ENCODE measurements around the gene SMYD5. TPM values are rescaled to one million over a fixed set of nuclear protein-coding genes. Genes with fewer than 3 reads are reported as not detected.
A peak's percentile ranks its signal among the peaks of the same experiment; 100 is the strongest.
"Not testable (repeated sequence)": the region's sequence is repeated elsewhere in the genome, so short reads cannot be mapped to it uniquely, and the experiment has no call there.

Gene SMYD5
- 6.0 TPM for total RNA-seq

DNA sequence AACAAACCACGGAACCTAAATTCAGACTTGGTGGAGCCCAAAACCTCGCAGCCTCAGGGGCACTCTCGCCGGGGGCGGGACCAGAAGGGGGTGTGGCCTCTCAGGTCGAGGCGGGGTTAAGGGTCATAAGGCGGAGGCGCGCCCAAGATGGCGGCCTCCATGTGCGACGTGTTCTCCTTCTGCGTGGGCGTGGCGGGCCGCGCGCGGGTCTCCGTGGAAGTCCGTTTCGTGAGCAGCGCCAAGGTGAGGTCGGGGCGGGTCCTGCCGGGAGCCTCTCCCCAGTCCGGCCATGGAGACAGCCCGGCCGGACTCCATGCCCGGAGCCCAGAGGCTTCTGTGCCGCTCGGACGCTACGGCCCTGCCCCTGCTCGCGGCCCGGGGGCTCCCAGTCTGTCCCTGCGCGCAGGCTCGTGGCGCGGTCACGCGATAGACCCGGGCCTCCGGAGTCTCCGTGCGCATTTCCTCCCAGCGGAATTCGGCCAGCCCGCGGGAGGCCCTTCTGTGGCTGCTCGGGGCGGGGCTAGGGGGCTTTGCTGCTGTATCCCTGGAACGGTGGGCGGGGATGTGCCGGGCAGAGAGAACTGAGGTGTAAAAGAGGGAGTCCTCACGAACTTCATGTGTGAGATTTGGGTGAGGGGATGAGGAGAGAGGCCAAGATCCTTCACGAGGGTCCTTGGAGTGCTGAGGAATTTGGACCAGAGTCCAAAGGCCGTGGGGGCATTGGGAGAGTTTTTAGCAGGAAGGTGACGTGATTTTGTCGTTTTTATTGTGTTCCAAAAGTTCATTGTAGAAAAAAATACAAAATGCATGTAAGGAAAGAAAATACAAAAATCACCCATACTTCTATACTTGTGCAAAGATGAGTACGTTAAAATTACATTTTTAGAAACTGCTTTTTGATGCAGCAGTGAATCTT is at the start of gene SMYD5:
Gene SMYD5 (plus strand): TSS at position 126 of the 916 bp plus-strand sequence. CDS start 22 bp downstream, at position 148.
- peak; percentile 88 for DNase-seq (ENCODE audit: low spot score)
- peak; percentile 94 for ATAC-seq

DNA sequence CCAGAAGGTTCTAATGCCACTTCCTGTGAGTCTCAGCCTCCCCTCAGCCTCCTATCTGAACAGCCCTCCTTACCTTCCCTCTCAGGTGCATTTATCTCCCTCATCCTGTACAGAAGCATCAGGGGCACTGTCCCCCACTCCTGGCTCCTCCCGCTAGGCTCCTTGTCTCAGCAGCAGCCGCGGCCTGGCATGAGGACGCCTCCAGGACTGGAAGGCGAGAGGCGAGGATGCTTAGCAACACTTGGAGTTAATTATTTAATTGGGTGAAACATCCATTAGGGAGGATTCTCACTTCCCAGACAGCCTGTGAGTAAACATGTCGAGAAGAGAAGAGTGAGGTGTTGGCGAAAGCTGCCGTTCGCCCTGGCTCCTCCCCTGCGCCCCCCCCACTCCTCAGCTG is 48.1 kb upstream of the SMYD5 start:
- not testable (repeated sequence) for DNase-seq (ENCODE audit: low spot score); ATAC-seq

DNA sequence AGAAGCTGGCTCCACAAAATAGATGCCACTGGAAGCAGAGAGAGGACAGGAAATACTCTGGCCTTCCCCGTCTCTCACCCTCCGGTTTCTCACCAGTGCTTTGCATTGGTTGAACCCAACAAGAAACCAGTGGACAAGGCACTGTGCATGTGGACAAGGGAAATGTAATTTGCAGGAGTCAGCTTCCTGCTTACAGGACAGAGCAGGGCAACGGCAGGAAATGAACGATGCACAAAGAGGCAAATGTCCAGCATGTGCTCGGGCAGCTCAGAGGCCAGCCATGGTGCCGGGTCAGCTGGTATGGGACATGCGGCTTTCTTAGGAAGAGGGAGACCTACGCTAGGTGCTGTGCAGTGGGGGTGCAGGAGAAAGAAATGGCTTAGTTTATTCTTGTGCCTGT is 47.2 kb upstream of the SMYD5 start:
- not testable (repeated sequence) for DNase-seq (ENCODE audit: low spot score)
- ATAC-seq: peak; percentile 41

DNA sequence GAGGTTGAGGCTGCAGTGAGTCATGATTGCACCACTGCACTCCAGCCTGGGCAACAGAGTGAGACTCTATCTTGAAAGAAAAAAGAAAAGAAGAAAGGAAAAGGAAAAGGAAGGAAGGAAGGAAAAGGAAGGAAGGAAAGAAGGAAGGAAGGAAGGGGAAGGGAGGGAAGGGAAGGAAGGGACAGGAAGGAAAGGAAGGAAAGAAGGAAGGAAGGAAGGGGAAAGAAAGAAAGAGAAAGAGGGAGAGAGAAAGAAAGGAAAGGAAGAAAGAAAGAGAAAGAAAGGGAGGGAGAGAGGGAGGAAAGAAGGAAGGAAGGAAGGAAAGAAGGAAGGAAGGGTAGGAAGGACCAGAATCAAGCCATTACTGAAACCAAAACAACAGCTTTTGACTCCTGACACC is 45.7 kb upstream of the SMYD5 start:
- not testable (repeated sequence) for DNase-seq (ENCODE audit: low spot score); ATAC-seq

DNA sequence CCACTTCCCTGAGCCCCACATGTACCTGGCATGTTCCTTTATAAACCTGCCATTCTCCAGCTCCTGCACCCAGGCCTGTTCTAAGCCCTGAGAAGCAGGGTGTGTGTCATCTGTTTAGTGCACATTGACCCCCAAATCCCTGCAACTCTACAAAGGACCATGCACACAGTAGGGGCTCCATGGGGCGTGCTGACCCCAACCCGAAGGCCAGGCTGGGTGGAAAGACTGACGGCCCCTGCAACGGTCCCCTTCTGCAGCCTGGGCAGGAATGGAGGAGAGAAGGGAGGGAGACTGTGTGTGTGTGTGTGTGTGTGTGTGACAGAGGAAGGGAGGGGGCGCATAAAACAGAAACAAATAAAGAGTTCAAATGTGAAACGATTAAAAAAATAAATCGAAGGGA is 43.7 kb upstream of the SMYD5 start:
- not testable (repeated sequence) for DNase-seq (ENCODE audit: low spot score); ATAC-seq

DNA sequence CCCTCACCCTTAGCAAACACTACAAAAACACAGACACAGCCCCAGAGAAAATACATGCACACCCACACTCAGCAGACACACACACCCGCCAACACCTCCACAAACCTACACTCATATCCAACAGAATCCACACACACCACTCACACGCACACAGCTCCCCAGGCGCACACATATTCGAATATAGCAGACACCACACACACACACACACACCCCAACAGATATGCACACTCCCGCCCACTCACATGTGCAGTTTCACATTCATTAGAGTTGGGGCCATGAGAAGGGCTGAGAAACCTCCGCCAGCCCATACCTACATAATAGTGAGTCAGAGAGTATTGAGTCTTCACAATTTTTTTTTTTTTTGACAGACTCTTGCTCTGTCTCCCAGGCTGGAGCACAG is 41.1 kb upstream of the SMYD5 start:
- DNase-seq (ENCODE audit: low spot score) (no peak), ATAC-seq (no peak)

DNA sequence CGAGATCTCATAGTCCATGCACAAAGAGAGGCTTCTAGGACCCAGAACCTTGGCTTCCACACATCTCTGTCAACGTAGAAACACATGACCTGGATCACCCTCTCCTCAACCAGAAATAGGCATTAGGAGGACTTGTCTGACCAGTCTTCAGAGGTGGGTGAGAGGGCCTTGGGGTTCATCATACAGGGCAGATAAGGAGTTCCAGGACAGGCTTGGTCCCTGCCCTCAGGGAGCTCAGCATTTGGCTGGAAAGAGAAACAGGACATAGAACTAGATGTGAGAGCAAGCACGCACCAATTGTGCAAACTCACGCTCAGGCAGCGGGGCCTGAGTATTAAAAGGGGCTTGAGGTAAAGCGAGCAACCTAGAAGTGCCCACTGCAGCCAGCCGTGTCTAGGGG is 40.3 kb upstream of the SMYD5 start:
- DNase-seq (ENCODE audit: low spot score) (no peak), ATAC-seq (no peak)

DNA sequence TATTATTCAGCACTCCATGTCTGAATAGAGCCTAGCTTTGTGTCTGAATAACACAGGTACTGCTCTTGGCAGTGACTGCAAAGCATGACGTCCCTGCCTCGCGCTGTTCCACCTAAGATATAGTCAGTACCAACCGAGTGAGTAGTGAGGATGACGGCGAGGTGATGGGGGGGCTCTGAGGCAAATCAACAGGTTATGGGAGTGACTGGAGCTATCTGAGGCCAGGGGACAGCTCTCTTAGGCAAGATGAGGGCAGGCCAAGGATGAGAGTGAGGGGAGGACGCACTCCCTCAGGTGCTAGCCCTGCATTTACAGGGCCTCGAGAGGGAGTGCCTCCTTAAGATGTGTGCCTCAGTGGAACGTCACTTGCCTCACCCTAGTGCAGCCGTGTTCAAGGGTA is 39.8 kb upstream of the SMYD5 start:
- DNase-seq (ENCODE audit: low spot score) (no peak), ATAC-seq (no peak)

DNA sequence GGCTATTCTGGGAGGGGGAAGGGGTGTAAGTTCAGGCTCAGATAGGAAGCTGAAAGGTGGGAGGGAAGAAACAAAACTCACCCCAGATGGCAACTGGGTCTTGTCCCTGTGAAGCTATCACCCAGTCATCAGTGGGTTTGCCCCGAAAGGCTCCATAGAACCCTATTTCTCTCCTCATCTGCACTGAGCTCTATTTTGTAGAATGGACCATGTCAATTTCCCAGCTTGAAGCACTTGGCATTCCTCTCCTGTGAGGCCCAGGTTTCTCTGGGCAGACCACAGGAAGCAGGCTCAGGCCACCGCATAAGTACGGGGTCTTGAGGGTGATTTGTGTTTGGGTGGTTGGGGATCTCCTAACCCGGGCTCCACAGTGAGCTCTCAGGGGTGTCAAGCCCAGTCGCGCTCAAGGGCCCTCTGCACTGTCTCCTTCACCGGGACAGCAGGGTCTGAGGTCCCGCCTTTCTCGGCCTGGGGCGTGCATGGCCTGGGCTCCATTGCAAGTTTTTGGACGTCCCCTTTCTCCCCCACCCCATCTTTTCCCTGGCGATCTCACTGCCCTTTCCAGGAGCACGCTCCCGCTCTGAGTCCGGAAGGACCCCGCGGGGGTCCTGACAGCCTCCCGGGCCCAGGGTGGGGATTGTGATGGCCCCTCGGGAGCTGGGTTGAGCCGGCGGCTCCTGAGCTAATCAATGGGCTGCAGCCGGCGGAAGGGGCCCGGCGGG is 38.9 kb upstream of the SMYD5 start:
- ATAC-seq (no peak), DNase-seq (ENCODE audit: low spot score) (no peak)

DNA sequence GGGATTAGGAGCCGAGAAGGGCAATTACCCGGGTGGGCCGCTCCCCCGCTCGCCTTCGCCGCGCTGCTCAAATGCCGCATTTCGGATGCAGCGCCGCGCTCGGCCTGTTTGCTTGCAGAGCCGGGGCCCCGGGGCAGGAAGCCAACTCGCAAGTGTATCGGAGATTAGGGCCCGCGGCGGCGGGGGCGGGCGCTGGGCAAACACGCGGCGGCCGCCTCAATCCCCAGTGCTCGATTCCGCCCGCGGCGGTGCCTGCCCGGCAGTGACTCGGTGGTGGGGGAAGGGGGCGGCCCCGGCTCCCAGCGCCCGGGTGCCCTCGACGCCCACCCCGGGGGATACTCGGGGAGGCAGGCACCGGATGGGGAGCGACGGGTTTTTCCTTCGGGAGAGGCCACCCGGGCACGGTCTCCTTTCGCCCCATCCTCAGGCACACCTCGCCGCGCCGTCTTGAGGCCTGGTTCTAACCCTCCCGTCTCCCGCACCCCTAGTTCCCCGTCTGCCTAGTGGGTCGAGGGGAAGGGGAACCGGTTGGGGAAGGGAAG is 38.3 kb upstream of the SMYD5 start:
- ATAC-seq (peak; percentile 61), DNase-seq (ENCODE audit: low spot score) (peak; percentile 80)

DNA sequence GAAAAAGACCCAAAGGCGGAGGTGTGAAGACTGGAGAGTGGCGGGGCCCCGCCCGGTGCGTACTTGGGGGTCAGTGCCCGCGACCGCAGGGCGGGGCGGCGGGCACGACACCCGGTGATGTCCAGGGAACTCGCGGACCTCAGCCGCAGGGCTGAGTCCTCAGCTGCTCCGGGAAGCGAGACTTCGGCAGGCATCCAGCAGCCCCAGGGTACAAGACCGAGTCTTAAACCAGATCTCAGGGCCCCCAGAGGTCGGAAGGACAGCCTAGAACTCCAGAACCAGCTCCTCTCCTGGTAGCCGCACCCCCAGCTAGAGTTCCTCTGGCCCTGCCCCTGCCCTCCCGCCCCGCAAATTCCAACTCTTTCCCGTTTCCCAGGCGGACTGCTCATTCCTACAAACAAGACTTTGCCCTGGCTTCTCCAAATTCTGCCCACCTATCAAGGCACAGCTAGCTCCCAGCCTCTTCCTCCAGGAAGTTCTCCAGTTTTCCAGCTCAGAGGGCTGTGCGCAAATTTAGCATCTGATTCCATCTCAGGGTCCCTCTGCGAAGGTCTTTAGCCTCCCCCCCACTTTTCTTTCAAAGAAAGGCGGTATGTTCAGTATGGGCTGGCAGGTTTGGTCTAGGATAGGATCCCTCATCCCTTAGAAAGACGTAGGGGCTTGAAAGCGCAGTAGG is 37.7 kb upstream of the SMYD5 start:
- ATAC-seq: peak; percentile 33
- DNase-seq (ENCODE audit: low spot score): peak; percentile 49

DNA sequence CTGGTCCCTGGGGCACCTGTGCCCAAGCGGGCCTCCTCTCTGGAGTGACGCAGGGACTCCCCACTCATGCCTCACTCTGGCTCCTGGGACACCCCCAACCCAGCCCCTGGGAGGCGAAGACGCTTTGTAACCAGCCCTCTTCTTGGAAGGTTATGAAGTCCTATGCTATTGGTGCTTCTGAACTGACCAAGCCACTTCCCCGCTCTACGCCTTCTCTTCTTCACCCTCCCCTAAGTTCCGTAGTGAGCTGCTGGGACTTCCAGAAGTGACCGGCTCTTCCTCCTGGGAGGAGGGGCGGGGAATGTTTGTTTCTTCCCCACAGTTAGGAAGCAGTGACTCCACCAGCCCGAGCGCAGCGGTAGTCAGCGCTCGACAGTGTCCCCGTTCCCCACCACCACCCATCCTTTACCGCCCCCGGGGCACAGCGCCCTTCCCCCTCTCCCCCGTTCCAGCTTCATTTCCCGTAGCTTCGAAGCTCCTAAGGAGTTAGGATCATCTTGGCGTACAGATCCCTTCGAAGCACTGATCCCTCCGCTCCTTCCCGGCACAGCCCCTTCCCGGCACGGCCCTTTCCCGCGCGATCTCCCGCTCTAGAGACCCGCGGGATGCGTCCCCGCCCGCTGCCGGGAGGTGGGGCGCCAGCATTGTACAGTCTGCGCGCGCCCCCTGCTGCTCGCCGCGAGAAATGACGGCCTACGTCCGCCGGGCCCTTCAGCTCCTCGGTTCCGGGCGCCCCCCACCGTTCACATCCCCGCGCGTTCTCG is 37.0 kb upstream of the SMYD5 start:
- DNase-seq (ENCODE audit: low spot score) (peak; percentile 87), ATAC-seq (peak; percentile 95)

DNA sequence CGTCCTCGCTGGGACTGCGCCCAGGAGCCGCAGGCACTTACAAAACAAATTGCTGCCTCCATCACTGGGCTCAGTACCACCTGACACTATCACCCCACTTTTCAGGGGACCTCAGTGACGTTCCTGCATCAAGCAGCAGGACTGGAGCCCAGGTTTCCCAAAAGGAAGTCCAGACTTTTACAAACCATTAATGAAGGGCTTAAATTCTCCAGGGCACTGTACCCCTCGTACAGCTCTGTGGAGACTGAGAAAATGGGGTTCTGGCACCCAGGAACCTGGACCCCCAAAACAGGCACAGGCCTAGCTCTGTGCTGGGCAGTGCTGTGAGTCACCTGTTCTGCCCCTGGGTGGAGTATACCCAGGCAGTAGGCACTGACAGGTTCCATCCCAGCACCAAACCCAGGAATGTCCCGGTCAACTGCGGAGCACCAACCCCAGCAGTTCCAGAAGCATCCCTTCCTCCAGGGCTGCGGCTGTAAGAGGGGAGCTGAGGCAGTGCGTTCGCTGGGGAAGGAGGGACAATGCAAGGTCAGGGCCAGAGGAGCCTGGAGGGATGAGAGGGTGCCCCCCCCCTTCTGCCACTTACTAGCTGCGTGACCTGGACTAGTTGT is 36.3 kb upstream of the SMYD5 start:
- ATAC-seq (peak; percentile 1), DNase-seq (ENCODE audit: low spot score) (no peak)

DNA sequence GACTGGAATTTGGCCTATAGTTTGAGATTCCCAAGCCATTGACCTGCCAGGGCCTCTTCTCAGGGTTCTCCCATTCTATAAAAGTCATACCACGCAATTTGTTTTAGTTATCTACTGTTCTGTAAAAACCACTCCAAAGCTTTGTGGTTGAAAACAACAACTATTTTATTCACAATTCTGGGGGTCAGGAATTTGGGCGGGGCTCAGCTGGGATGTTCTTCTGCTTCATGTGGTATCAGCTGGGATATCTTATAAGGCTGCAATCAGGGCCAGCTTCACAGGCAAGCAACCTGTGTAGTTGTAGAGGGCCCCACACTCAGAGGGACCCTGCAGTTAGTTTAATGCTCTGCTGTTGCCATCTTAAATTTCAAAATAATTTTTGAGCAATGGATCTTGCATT is 28.1 kb upstream of the SMYD5 start:
- DNase-seq (ENCODE audit: low spot score) (no peak), ATAC-seq (no peak)

DNA sequence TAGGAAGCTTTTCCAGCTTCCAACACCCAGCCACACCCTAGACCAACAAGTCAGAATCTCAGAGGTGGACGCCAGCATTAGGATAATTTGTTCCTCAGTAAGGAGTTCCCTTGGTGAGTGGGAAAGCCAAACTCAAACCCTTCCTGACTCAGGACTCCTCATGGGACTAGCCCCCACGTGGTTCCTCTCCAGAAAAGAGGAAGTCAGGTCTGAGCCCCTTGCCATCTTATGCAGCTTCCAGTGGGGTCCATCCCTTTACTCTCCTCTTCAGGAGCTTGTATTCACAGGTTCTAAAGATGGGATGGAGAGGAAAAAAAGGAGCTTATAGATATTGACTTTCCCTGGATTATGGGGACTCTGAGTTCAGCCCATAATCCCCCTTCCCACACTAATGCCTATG is 26.5 kb upstream of the SMYD5 start:
- no peak for ATAC-seq
- DNase-seq (ENCODE audit: low spot score): no peak

DNA sequence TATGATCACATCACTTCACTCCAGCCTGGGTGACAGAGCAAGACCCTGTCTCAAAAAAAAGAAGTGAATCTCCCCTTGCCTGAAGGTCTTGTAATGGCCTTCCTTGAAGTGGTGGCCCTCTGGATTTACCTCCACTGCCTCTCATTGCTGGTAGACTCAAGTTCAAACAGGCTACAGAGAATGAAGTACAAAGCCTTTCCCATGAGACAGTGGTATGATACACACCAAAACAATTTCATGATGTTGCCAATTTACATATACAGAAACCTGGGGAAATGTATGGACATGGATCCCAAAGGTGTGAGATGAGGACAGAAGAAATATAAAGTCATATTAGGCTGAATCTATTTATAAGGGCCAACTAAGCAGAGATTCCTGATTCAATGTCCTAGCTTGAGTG is 16.5 kb upstream of the SMYD5 start:
- DNase-seq (ENCODE audit: low spot score): no peak
- ATAC-seq: no peak

DNA sequence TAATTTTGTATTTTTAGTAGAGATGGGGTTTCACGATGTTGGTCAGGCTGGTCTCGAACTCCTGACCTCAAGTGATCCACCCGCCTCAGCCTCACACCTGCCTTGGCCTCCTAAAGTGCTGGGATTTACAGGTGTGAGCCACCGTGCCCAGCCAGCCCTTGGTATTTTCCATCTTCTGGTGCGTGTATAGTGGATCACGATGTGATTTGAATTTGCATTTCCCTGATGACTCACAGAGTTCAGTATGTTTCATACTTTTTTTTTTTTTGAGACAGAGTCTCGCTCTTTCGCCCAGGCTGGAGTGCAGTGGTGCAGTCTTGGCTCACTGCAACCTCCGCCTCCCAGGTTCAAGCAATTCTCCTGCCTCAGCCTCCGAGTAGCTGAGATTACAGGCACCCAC is 13.8 kb upstream of the SMYD5 start:
- ATAC-seq; DNase-seq (ENCODE audit: low spot score): not testable (repeated sequence)

DNA sequence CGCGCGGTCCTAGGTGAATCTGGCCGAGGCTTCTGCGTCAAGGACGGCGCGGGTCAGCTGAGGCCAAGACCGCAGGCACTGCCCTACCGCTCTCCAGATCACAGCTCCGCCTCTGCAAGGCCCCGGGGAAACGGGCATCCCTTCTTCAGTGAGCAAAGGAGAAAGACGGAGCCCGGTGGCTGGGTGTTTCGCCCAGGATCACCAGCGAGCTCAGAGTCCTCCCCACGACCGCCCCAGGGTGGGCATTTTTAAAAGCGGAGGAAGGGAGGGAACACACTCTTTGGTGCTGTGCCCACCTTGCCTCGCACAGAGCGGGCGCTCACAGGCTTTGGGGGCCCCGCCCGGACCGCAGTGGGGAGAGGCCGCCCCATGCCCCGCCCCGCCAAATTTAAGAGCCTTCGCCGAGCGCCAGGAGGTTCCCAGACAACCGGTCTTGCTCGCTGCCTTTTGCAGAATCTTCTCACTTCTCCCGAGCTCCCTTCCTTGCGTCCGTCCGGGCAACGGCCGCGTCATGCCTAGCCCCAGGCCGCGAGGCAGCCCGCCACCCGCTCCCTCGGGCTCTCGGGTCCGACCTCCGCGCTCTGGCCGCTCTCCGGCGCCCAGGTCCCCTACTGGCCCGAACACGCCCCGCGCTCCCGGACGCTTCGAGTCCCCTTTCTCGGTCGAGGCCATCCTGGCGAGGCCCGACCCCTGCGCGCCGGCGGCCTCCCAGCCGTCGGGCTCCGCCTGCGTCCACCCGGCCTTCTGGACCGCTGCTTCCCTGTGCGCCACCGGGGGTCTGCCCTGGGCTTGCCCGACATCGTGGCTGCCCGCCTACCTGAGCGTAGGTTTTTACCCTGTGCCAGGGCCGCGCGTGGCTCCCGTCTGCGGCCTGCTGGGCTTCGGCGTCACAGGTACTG is 11.6 kb upstream of the SMYD5 start, which contains the start of gene NOTO:
Gene NOTO (plus strand): TSS at position 419 of the 899 bp plus-strand sequence. CDS start 93 bp downstream, at position 512.
- ATAC-seq: peak; percentile 29
- no peak for DNase-seq (ENCODE audit: low spot score)

All from left lobe of liver (tissue), 2 donors.